ENCODE data around the gene TPX2.

DNA sequence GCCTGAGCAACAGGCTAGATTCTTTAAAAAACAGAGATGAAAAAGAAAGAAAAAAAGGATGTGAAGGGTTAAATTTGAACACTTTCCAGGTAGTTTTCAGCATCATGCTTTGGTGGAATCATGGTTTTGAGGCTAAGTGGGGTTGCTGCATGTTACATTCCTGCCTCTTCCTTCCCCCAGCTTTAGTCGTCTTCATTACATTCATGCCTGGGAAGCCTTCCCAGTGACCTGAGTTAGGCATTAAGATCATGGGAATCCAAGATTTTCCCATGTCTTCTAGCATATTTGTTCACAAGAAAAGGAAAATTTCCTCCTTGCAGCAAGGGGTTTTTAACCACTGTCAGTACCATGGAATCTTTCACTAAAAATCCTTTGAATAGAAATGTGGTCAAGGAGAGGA is 12.0 kb downstream of the TPX2 start:
- TF ChIP-seq, protein P1, sequence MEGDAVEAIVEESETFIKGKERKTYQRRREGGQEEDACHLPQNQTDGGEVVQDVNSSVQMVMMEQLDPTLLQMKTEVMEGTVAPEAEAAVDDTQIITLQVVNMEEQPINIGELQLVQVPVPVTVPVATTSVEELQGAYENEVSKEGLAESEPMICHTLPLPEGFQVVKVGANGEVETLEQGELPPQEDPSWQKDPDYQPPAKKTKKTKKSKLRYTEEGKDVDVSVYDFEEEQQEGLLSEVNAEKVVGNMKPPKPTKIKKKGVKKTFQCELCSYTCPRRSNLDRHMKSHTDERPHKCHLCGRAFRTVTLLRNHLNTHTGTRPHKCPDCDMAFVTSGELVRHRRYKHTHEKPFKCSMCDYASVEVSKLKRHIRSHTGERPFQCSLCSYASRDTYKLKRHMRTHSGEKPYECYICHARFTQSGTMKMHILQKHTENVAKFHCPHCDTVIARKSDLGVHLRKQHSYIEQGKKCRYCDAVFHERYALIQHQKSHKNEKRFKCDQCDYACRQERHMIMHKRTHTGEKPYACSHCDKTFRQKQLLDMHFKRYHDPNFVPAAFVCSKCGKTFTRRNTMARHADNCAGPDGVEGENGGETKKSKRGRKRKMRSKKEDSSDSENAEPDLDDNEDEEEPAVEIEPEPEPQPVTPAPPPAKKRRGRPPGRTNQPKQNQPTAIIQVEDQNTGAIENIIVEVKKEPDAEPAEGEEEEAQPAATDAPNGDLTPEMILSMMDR (IDR thresholded peaks at IDR 0.05), result no peak
- TF ChIP-seq POLR2A (IDR thresholded peaks at IDR 0.05), result no peak

Measured in lower leg skin (tissue), 3 donors.